PC-3 (cell line): ENCODE data around the gene TIGD6. TPM values are rescaled to one million over a fixed set of nuclear protein-coding genes. Genes with fewer than 3 reads are reported as not detected.
A peak's percentile ranks its signal among the peaks of the same experiment; 100 is the strongest.

Source experiments
- ATAC-seq: fragments of 200-7000 bp; cut with Tn5 transposase; 2 replicates; pipeline ENCODE4 v1.9.1; 2020; ENCODE audit warnings: mild to moderate bottlenecking, moderate library complexity
- BruUV-seq: library from RNA; stranded (reverse); fragments of 400-500 nt; replicated peaks from 2 replicates; lab custom pipeline; 2021; lab: Mats Ljungman, UMichigan
- CTCF ChIA-PET: fragments of 300-600 bp; sonication (Branson Sonifier 250); formaldehyde crosslinking; loops from one replicate; lab custom pipeline; 2022; ENCODE audit warnings: antibody characterized with exemption; lab: Charles Lee
- POLR2A ChIA-PET: fragments of 300-600 bp; sonication (Branson Sonifier 250); formaldehyde crosslinking; loops from one replicate; lab custom pipeline; 2022; ENCODE audit warnings: antibody characterized with exemption; ENCODE audit not compliant: unreplicated experiment; lab: Charles Lee
- DNase-seq: peaks from one replicate; pipeline ENCODE4 v3.0.0-alpha.2; 2015
- H2AFZ ChIP-seq: fragments of 300-600 bp; sonication (generic); 2 replicates; pipeline ENCODE4 v1.6.0; 2016; ENCODE audit warnings: antibody characterized with exemption, low read length
- H3F3A ChIP-seq: fragments of 300-600 bp; sonication (generic); one replicate; pipeline ENCODE4 v1.6.0; 2017; ENCODE audit warnings: antibody characterized with exemption, low read length, control low read depth, mild to moderate bottlenecking; ENCODE audit not compliant: unreplicated experiment
- H3K27ac ChIP-seq: fragments of 300-600 bp; sonication (generic); 2 replicates; pipeline ENCODE4 v1.5.1; 2016; ENCODE audit warnings: mild to moderate bottlenecking, low read length
- H3K27me3 ChIP-seq: fragments of 300-600 bp; sonication (generic); 2 replicates; pipeline ENCODE4 v1.6.1; 2016; ENCODE audit warnings: low read length, mixed read lengths
- H3K36me3 ChIP-seq: fragments of 300-600 bp; sonication (generic); 2 replicates; pipeline ENCODE4 v1.6.1; 2016; ENCODE audit warnings: low read depth, mixed run types, low read length, mixed read lengths
- H3K4me1 ChIP-seq: fragments of 300-600 bp; sonication (generic); 2 replicates; pipeline ENCODE4 v1.5.1; 2016; ENCODE audit warnings: low read length; ENCODE audit not compliant: insufficient read depth
- H3K4me2 ChIP-seq: fragments of 300-600 bp; sonication (generic); 2 replicates; pipeline ENCODE4 v1.6.0; 2016; ENCODE audit warnings: low read length
- H3K4me3 ChIP-seq: fragments of 300-600 bp; sonication (generic); 2 replicates; pipeline ENCODE4 v1.5.1; 2016; ENCODE audit warnings: mild to moderate bottlenecking, low read length, mixed read lengths
- H3K79me2 ChIP-seq: fragments of 300-600 bp; sonication (generic); 2 replicates; pipeline ENCODE4 v1.6.1; 2017; ENCODE audit warnings: low read length, mixed read lengths
- H3K9ac ChIP-seq: fragments of 300-600 bp; sonication (generic); 2 replicates; pipeline ENCODE4 v1.6.0; 2016; ENCODE audit warnings: mild to moderate bottlenecking, low read length
- H3K9me2 ChIP-seq: fragments of 300-600 bp; sonication (generic); replicated peaks from 2 replicates; pipeline ENCODE4 v1.6.1; 2016; ENCODE audit warnings: mixed run types, low read length, mixed read lengths
- H3K9me3 ChIP-seq: fragments of 300-600 bp; sonication (generic); 2 replicates; pipeline ENCODE4 v1.6.1; 2016; ENCODE audit warnings: low read length, mixed read lengths
- H4K20me1 ChIP-seq: fragments of 300-600 bp; sonication (generic); 2 replicates; pipeline ENCODE4 v1.6.1; 2016; ENCODE audit warnings: low read length, mixed read lengths
- CTCF ChIP-seq: fragments of 300-600 bp; sonication (generic); conservative IDR thresholded peaks from 2 replicates; pipeline ENCODE4 v1.5.1; 2017; ENCODE audit warnings: antibody characterized with exemption, low read depth, mild to moderate bottlenecking, low read length
- EZH2 ChIP-seq: fragments of 300-600 bp; sonication (generic); IDR thresholded peaks from one replicate; pipeline ENCODE4 v1.6.1; 2017; ENCODE audit warnings: antibody characterized with exemption, mild to moderate bottlenecking, low read length; ENCODE audit not compliant: unreplicated experiment
- EZH2phosphoT487 ChIP-seq: fragments of 300-600 bp; sonication (generic); IDR thresholded peaks from 2 replicates; pipeline ENCODE4 v1.6.1; 2018; ENCODE audit warnings: mild to moderate bottlenecking, antibody characterized with exemption, low read length, borderline replicate concordance
- intact Hi-C: fragments of 100-400 bp; cut with micrococcal nuclease; formaldehyde crosslinking; loops from 2 replicates; pipeline ENCODE4 v1.9.0; 2023
- total RNA-seq: library from RNA; depleted of rRNA; stranded (reverse); fragments of >200 nt; gene quantifications from 2 replicates; pipeline ENCODE4 v1.2.3, GENCODE V29; 2014

The TIGD6 gene
- total RNA-seq, 1 experiment from 2014 or later, result 3.8 TPM

GRCh38 chr5:150045549-150045948 is 45.1 kb upstream of the TIGD6 start:
- Histone ChIP-seq H3K36me3 (peaks cover 91% of the 10 kb centered on the region), H3K27ac (no peak overlapping the region), H4K20me1 (no peaks in the 10 kb centered on the region), H3K9ac (no peak overlapping the region), H2AFZ (no peak overlapping the region), H3K9me3 (no peaks in the 10 kb centered on the region), H3F3A (no peaks in the 10 kb centered on the region), H3K4me1 (peaks cover 42% of the 10 kb centered on the region), H3K4me2 (no peak overlapping the region), H3K27me3 (no peaks in the 10 kb centered on the region), H3K79me2 (no peaks in the 10 kb centered on the region), H3K4me3 (no peak overlapping the region), H3K9me2 (no peaks in the 10 kb centered on the region)
- ATAC-seq, result no peak
- intact Hi-C loops, result no loop called here
- no peak for DNase-seq
- CTCF ChIA-PET, result no interaction called here
- POLR2A ChIA-PET, result no interaction called here
- no TSS peak for BruUV-seq
- TF ChIP-seq EZH2, result no peak
- peak; percentile 67 for TF ChIP-seq CTCF

DNA sequence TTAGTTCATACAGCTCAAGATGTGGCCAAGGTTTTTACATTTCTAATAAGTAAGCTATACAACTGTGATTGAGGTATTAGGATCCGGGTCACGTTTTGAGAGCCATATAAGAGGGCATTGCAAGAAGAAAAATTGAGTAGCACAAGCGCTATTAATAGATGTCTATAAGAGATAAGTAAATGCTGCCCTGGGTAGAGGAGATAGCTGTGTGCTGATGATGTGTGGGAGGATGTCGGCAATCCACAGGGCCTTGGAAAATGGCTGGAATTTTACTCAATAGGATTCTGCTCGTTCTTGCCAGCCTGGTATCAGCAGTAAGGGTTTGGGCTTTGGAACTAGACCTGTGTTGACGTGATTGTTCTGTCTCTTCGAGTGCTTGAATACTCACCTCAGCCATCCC is 44.3 kb upstream of the TIGD6 start:
- H3K27ac ChIP-seq, result no peak overlapping the region
- no peak for TF ChIP-seq CTCF
- TF ChIP-seq EZH2, result no peak
- TF ChIP-seq EZH2phosphoT487, result no peak
- H3K4me2 ChIP-seq, result no peak overlapping the region

DNA sequence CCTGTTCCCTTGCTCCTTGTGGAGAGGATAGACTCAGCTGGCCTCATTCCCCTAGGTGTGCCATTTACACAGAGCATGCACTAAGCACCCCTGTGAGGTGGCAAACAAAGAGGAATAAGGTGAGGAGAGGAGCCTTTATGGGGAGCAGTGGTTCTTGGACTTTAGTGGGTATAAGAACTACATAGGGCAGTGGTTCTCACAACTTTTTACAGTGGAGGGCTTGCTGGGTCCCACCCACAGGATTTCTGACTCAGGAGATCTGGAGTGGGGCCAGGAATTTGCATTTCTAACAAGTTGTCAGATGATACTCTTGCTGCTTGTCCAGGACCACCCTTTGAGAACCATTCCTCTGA is 43.9 kb upstream of the TIGD6 start:
- Histone ChIP-seq H3K36me3 (peaks cover 89% of the 10 kb centered on the region), H3K4me3 (no peak overlapping the region), H3K27me3 (no peaks in the 10 kb centered on the region), H4K20me1 (no peaks in the 10 kb centered on the region), H2AFZ (no peak overlapping the region), H3K27ac (peak overlapping the region; percentile 19; the same call in 1 of the 2 replicates), H3K79me2 (no peaks in the 10 kb centered on the region), H3K4me2 (no peak overlapping the region), H3K9ac (no peak overlapping the region), H3F3A (no peaks in the 10 kb centered on the region), H3K9me2 (no peaks in the 10 kb centered on the region), H3K9me3 (no peaks in the 10 kb centered on the region), H3K4me1 (peaks cover 30% of the 10 kb centered on the region)
- intact Hi-C loops, result no loop called here
- ChIA-PET POLR2A (no interaction called here), CTCF (no interaction called here)
- DNase-seq (peak; percentile 46), ATAC-seq (peak; percentile 35)
- TF ChIP-seq CTCF (no peak), EZH2phosphoT487 (no peak), EZH2 (no peak)
- no TSS peak for BruUV-seq

More for the DNA sequence above, 44.3 kb upstream of the TIGD6 start:
- peaks cover 34% of the 10 kb centered on the region for H3K4me1 ChIP-seq
- ChIA-PET POLR2A (no interaction called here), CTCF (no interaction called here)
- no TSS peak for BruUV-seq
- H3F3A ChIP-seq, result no peaks in the 10 kb centered on the region
- intact Hi-C loops, result no loop called here
- no peak overlapping the region for H2AFZ ChIP-seq
- H3K9me2 ChIP-seq, result no peaks in the 10 kb centered on the region
- no peak overlapping the region for H3K4me3 ChIP-seq
- no peaks in the 10 kb centered on the region for H4K20me1 ChIP-seq
- H3K27me3 ChIP-seq, result no peaks in the 10 kb centered on the region
- no peaks in the 10 kb centered on the region for H3K79me2 ChIP-seq
- no peak for DNase-seq
- H3K9me3 ChIP-seq, result no peaks in the 10 kb centered on the region
- H3K9ac ChIP-seq, result no peak overlapping the region
- peaks cover 90% of the 10 kb centered on the region for H3K36me3 ChIP-seq
- ATAC-seq, result no peak
